Spleen (tissue), 7 donors: ENCODE data around the gene ASTN1.

Experiments used
- POLR2A ChIP-seq, 3 donors: fragments of 450-650 bp; IDR thresholded peaks; one replicate each; pipeline ENCODE4 v1.5.1; 2017; ENCODE audit warnings: antibody characterized with exemption in 3 of 3, mild to moderate bottlenecking in 1 of 3
- POLR2AphosphoS5 ChIP-seq, 3 donors: sonication (generic); formaldehyde crosslinking; IDR thresholded peaks; one replicate each; pipeline ENCODE4 v1.5.1; 2017; ENCODE audit warnings: antibody characterized with exemption in 3 of 3
- TF ChIP-seq, protein P1 (sequence below), 11 experiments: fragments of 200-600 bp in 7 of 11; fragments of 450-650 bp in 4 of 11; sonication (generic) in 4 of 11; IDR thresholded peaks in 8 of 11; conservative IDR thresholded peaks in 3 of 11; 1 replicate in 7 of 11; 2 replicates in 4 of 11; pipeline versions ENCODE4 v1.4.0 to v1.8.0; 2016 to 2021; ENCODE audit warnings: antibody characterized with exemption in 11 of 11, inconsistent platforms in 4 of 11, mild to moderate bottlenecking in 1 of 11
- donor health status: DM: no; HTN: no; CAD: no; lungs with moderate emphysema.
- donor health status: DM: no; HTN: no; CAD: no.
- donor health status: DM: no; HTN: no; CAD: no.

DNA sequence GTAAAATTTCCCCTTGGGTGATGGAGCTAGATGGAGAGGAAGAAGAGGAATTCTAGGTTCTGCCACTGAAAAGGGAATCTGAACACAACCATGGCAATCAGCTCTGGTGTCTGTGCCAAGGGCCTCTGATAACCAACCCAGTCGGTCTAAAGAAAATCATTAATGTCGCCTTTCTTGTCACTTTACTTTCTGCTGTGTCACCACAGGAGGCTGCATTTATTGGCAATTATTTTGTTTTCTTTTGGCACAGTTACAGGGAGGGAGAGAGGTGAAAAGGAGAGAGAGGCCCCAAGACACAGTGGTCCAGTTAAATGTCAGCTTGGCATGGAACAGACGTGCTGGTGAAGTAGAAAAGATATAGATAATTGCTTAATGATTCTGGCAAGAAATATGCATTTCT, 287.0 kb downstream of the ASTN1 start:
- TF ChIP-seq POLR2A (IDR thresholded peaks at IDR 0.05) (no peak), POLR2AphosphoS5 (IDR thresholded peaks at IDR 0.05) (no peak)
- TF ChIP-seq, protein P1, sequence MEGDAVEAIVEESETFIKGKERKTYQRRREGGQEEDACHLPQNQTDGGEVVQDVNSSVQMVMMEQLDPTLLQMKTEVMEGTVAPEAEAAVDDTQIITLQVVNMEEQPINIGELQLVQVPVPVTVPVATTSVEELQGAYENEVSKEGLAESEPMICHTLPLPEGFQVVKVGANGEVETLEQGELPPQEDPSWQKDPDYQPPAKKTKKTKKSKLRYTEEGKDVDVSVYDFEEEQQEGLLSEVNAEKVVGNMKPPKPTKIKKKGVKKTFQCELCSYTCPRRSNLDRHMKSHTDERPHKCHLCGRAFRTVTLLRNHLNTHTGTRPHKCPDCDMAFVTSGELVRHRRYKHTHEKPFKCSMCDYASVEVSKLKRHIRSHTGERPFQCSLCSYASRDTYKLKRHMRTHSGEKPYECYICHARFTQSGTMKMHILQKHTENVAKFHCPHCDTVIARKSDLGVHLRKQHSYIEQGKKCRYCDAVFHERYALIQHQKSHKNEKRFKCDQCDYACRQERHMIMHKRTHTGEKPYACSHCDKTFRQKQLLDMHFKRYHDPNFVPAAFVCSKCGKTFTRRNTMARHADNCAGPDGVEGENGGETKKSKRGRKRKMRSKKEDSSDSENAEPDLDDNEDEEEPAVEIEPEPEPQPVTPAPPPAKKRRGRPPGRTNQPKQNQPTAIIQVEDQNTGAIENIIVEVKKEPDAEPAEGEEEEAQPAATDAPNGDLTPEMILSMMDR (IDR thresholded peaks at IDR 0.05 in 8 of 11, conservative IDR thresholded peaks at IDR 0.05 in 3 of 11), result no peak
